Suppressor macrophage treated with lipopolysaccharide for 1 hour (primary cell): ENCODE measurements around the gene GFPT1.
"Not testable (repeated sequence)": the region's sequence is repeated elsewhere in the genome, so short reads cannot be mapped to it uniquely, and the experiment has no call there.

Source experiments
- DNase-seq, 3 donors: peaks; one replicate each; pipeline ENCODE4 v3.0.0-alpha.2; 2020 to 2022

The GFPT1 gene

GRCh38 chr2:69383176-69383812, 3.7 kb downstream of the GFPT1 start:
- DNase-seq: no peak

- DNase-seq: no peak
These were observed 4.5 kb downstream of the GFPT1 start for GRCh38 chr2:69382547-69382946.

- DNase-seq: peak; percentile 14 to 29 (median 24)
These were observed 5.7 kb downstream of the GFPT1 start for GRCh38 chr2:69381337-69381737.

DNA sequence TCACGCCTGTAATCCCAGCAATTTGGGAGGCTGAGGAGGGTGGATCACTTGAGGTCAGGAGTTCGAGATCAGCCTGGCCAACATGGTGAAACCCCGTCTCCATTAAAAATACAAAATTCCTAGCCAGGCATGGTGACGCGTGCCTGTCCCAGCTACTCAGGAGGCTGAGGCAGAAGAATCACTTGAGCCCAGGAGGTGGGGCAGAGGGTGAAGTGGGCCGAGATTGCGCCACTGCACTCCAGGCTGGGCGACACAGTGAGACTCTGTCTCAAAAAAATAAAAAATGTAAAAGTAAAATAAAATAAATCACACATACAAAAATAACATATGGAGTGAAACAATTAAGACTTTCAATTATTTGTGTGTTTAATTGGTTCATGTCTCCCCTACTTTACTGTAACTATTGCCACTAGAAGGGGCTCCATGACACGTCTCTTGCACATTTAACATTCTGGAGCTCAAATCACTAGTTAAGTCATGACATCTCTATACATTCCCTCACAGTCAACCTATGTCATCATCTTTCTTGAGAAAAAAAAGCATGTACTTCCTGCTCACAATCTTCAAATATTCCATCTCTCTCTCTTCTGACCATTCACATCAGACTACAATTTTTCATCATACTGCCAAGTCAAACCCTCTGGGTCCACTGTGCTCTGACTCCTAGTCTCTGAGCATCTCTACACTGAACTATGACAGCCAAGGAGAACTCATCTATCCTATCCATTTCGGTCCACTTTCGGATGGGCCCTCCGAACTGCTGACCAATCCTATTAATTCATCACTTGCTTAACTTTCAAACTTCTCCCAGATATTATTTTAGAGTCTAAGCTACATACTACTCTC, 6.7 kb downstream of the GFPT1 start:
- peak in 1 of 3 donors; percentile 14 for DNase-seq

- DNase-seq: no peak
These were observed 10.6 kb downstream of the GFPT1 start for GRCh38 chr2:69376403-69376802.

GRCh38 chr2:69375494-69376353, 11.3 kb downstream of the GFPT1 start:
- DNase-seq: peak; percentile 52 to 64 (median 55)

- DNase-seq: no peak
These were observed 14.3 kb downstream of the GFPT1 start for GRCh38 chr2:69372767-69373166.

DNA sequence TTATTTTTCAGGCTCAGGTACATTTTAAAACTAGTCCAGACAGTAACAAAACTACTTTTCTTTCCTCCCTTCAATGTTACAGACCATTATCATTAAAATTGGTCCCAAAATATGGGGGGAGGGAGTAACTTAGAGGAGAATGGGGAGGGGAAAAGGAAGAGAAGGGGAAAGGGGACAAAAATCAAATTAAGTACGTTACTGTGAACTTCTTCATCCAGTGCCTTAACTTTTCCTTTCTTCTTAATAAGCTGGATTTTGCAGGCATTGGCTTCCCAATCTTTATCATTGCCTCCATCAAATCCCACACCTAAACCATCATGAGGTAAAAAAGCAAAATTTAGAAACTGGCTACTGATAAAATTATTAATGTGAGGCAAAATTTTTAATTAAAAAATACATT, 17.2 kb downstream of the GFPT1 start:
- no peak for DNase-seq

- DNase-seq: no peak
These were observed 18.4 kb downstream of the GFPT1 start for GRCh38 chr2:69368588-69368987.

DNA sequence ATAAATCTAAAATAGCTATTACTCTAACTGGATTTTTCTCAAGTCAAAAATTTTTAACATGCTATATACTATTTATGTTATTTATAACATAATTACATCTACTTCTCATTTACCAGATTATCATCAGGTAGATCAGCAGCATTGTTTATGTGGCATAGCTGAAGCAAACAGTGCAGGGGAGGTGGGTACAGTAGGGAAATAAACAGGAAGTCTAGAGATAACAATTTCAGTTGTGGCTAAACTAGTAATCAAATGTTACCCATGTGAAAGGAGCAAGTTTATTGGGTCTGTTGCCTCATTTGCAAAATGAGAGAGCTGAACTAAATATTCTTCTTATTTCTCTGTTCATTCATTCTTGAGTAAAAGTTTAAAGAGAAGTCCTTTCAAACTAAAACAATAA, 27.7 kb downstream of the GFPT1 start:
- DNase-seq: no peak

GRCh38 chr2:69358914-69359313, 28.1 kb downstream of the GFPT1 start:
- no peak for DNase-seq

DNA sequence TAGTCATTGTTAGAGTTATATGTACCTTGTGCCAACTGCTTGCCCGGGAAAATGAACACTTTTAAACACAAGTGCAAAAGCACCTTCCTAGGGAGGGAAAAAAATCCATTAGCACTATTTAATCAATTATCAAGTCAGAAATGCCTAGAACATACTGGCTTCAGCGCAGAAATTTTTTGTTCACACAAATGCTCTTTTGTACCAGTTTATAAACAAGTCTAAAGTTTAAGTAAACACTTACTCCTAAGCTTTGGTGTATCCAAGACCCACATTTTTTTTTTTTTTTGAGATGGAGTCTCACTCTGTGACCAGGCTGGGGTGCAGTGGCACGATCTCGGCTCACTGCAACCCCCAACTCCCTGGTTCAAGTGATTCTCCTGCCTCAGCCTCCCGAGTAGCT, 30.6 kb downstream of the GFPT1 start:
- DNase-seq: no peak

- not testable (repeated sequence) for DNase-seq
These were observed 32.1 kb downstream of the GFPT1 start for GRCh38 chr2:69354976-69355375.

DNA sequence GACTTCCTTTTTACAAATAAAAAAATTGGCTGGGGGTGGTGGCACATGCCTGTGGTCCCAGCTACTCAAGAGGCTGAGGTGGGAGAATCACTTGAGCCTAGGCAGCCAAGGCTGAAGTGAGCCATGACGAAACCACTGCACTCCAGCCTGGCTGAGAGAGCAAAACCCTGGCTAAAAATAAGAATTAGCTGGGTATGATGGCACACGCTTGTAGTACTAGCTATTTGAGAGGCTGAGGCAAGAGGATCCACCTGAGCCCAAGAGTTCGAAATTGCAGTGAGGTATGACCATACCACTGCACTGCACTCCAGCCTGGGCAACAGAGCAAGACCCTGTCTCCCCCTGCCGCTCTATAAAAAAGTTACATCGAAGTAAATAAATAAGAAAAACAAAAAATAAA, 33.7 kb downstream of the GFPT1 start:
- DNase-seq: no peak

GRCh38 chr2:69348781-69349180, 38.2 kb downstream of the GFPT1 start:
- DNase-seq: no peak

- DNase-seq: no peak
These were observed 41.6 kb downstream of the GFPT1 start for GRCh38 chr2:69345434-69345833.

GRCh38 chr2:69344305-69344704, 42.7 kb downstream of the GFPT1 start:
- DNase-seq: no peak

- DNase-seq: no peak
These were observed 46.8 kb downstream of the GFPT1 start for GRCh38 chr2:69340101-69340775.

DNA sequence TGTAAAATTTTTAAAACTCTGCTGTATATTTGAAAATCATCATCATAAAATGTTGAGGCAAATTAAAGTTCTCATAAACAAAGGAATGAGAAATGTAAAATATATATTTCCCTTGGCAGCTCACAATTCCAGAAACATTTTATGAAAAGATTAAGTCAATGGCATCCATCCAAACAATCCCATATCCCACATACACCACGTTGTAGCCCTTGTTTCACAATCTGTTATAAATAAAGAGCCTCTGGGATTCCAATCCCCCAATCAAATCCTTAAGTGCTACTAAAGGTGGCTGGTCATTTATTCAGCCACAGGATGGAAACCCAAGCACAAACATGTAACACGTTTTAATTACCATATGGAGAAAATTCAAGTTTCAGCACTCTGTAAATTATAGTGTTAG, 51.7 kb downstream of the GFPT1 start:
- no peak for DNase-seq

GRCh38 chr2:69333352-69333751, 53.7 kb downstream of the GFPT1 start:
- DNase-seq: no peak

DNA sequence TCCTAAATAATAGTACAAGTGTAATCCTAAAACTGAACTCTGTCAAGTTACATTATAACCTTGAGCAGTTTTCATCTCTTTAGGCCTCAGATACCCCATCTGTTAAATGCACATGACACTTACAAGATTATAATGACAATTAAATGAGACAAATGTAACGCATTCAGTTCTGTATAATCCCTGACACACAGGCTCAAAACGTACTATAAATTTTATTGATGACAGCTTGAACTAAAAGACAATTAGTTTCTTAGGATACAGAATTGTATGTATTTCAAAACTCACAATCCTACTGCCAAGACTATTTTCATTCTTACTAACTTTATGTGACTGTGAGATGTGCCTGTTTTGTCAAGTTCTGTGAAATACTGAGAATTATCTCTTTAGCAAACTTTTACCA, 56.2 kb downstream of the GFPT1 start:
- no peak for DNase-seq

DNA sequence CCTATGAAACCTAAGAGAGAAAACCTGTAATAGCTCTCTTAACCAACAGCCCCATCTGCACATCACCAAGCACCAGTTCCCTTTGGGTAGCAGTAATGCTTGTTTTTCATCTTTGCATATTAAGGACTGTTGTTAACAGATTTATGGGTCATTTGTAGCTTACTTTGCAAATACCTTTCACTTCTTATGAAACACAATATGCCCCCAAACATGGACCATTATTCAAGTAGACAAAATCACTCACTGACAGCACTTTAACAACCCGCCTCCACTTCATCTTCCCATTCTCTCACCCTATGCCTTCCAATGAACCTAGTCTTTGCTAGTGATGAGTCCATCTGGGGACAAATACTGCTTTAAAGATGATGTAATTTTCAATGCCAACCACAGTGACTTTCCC, 64.4 kb downstream of the GFPT1 start:
- no peak for DNase-seq

GRCh38 chr2:69316550-69316949, 70.5 kb downstream of the GFPT1 start:
- DNase-seq: no peak
